Measurements from ENCODE around the gene SLMAP.

SLMAP gene

GRCh38 chr3:57755741-57756527, at the start of gene SLMAP:
TSS of gene SLMAP (plus strand) at chr3:57756309. CDS start at chr3:57757652, 1,343 bp downstream.
- DNase-seq (ENCODE audit: low read depth), result peak; percentile 93

GRCh38 chr3:57706462-57706861, 49.6 kb upstream of the SLMAP start:
- no peak for DNase-seq (ENCODE audit: low read depth)

GRCh38 chr3:57709031-57709430, 47.1 kb upstream of the SLMAP start:
- DNase-seq (ENCODE audit: low read depth), result no peak

- no peak for DNase-seq (ENCODE audit: low read depth)
Measured at GRCh38 chr3:57709559-57709958, 46.5 kb upstream of the SLMAP start.

- DNase-seq (ENCODE audit: low read depth), result no peak
Measured at GRCh38 chr3:57715686-57716085, 40.4 kb upstream of the SLMAP start.

- no peak for DNase-seq (ENCODE audit: low read depth)
Measured at GRCh38 chr3:57717205-57717868, 38.8 kb upstream of the SLMAP start.

GRCh38 chr3:57718118-57718517, 38.0 kb upstream of the SLMAP start:
- DNase-seq (ENCODE audit: low read depth), result no peak

- no peak for DNase-seq (ENCODE audit: low read depth)
Measured at GRCh38 chr3:57726397-57726796, 29.7 kb upstream of the SLMAP start.

GRCh38 chr3:57727106-57727505, 29.0 kb upstream of the SLMAP start:
- DNase-seq (ENCODE audit: low read depth), result no peak

- DNase-seq (ENCODE audit: low read depth), result no peak
Measured at GRCh38 chr3:57729334-57730045, 26.6 kb upstream of the SLMAP start.

- DNase-seq (ENCODE audit: low read depth), result no peak
Measured at GRCh38 chr3:57730682-57731081, 25.4 kb upstream of the SLMAP start.

- DNase-seq (ENCODE audit: low read depth), result no peak
Measured at GRCh38 chr3:57731311-57731710, 24.8 kb upstream of the SLMAP start.

GRCh38 chr3:57733790-57734189, 22.3 kb upstream of the SLMAP start:
- DNase-seq (ENCODE audit: low read depth), result no peak

- no peak for DNase-seq (ENCODE audit: low read depth)
Measured at GRCh38 chr3:57735405-57735804, 20.7 kb upstream of the SLMAP start.

GRCh38 chr3:57737840-57738239, 18.3 kb upstream of the SLMAP start:
- DNase-seq (ENCODE audit: low read depth), result no peak

- no peak for DNase-seq (ENCODE audit: low read depth)
Measured at GRCh38 chr3:57738391-57738790, 17.7 kb upstream of the SLMAP start.

GRCh38 chr3:57740027-57740426, 16.1 kb upstream of the SLMAP start:
- DNase-seq (ENCODE audit: low read depth), result no peak

- DNase-seq (ENCODE audit: low read depth), result no peak
Measured at GRCh38 chr3:57743496-57743895, 12.6 kb upstream of the SLMAP start.

GRCh38 chr3:57745101-57745500, 11.0 kb upstream of the SLMAP start:
- DNase-seq (ENCODE audit: low read depth), result no peak

- DNase-seq (ENCODE audit: low read depth), result no peak
Measured at GRCh38 chr3:57746156-57747010, 9.7 kb upstream of the SLMAP start.

GRCh38 chr3:57749542-57749941, 6.6 kb upstream of the SLMAP start:
- no peak for DNase-seq (ENCODE audit: low read depth)

- no peak for DNase-seq (ENCODE audit: low read depth)
Measured at GRCh38 chr3:57752307-57752706, 3.8 kb upstream of the SLMAP start.

All from HS-27A (cell line).